Measurements from ENCODE around the gene CDK17. TPM values are rescaled to one million over a fixed set of nuclear protein-coding genes. Genes with fewer than 3 reads are reported as not detected.
"Not testable (repeated sequence)": the region's sequence is repeated elsewhere in the genome, so short reads cannot be mapped to it uniquely, and the experiment has no call there.

The CDK17 gene
- total and polyA plus RNA-seq, 2 donors (not counting 1 experiment from before 2014, with no cell fraction given) = 15.6 to 87.8 TPM

DNA sequence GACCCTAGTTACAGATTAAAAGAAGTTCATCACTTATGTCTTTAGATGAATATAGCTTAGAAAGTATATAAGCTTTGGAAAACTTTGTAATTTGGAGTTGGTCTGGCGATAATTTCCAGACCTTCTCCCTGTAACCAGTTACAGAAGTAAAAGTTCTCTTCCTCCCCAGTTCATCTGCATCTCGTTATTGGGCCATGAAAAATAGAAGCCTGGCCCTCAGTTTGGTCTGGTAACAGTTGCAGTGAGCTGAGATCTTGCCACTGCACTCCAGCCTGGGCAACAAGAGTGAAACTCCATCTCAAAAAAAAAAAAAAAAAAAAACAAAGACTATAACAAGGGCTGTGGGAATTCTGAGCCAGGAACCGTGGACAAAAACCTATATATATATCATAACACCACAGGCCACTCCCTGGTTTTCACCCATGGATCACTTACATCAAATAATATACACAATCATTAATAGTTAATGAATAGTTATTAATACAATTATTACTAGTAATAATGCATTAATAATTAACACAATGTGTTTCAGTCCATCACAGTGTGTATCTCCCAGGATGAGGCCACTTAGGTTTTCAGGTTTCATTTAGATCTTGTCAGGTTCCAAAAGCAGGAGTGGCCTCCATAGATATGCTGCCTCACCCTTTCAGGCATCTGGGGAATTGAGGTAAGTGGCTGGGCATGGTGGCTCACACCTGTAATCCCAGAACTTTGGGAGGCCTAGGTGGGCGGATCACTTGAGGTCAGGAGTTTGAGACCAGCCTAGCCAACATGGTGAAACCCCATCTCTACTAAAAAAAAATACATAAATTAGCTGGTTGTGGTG, 32.5 kb upstream of the CDK17 start:
- H3K79me2 ChIP-seq (ENCODE audit: control insufficient read depth, insufficient read depth, low read length); H3K4me1 Mint-ChIP-seq; intact Hi-C loops (cut with micrococcal nuclease); H3K27me3 ChIP-seq (replicated peaks in 1 of 4; ENCODE audit: control extremely low read depth in 1 of 4, control insufficient read depth in 3 of 4, insufficient read depth in 4 of 4, low read length in 3 of 4); H3K27me3 Mint-ChIP-seq; H3K9ac ChIP-seq (ENCODE audit: low read length); H4K20me1 ChIP-seq (ENCODE audit: control insufficient read depth, insufficient read depth, low read length, poor library complexity, severe bottlenecking); H3K27ac ChIP-seq (ENCODE audit: low read length in 2 of 2); ATAC-seq (ENCODE audit: low read depth); POLR2A ChIA-PET; H3K4me2 ChIP-seq (replicated peaks; ENCODE audit: low read depth, low read length, poor library complexity, severe bottlenecking); H3K9me3 ChIP-seq (ENCODE audit: control extremely low read depth in 1 of 3, control insufficient read depth in 2 of 3, insufficient read depth in 1 of 3, low read length in 2 of 3); H3K4me3 ChIP-seq (ENCODE audit: control extremely low read depth in 1 of 5, extremely low read depth in 1 of 5, insufficient read depth in 1 of 5, low read depth in 2 of 5, low read length in 4 of 5); H3K4me3 Mint-ChIP-seq; H2AFZ ChIP-seq (ENCODE audit: insufficient read depth, low read depth, low read length, poor library complexity, severe bottlenecking); H3K27ac Mint-ChIP-seq; H3K9me3 Mint-ChIP-seq (ENCODE audit: insufficient read depth); H3K36me3 ChIP-seq (replicated peaks in 1 of 2; ENCODE audit: control extremely low read depth in 1 of 2, control insufficient read depth in 1 of 2, extremely low read depth in 1 of 2, insufficient read depth in 2 of 2, low read length in 1 of 2); DNase-seq; H3K4me1 ChIP-seq (ENCODE audit: control insufficient read depth in 2 of 2, insufficient read depth in 2 of 2, low read length in 2 of 2): not testable (repeated sequence)
- 83% methylated on average over 1 of the region's 4 CpGs for WGBS (ENCODE audit: insufficient coverage)
- CTCF ChIA-PET = interaction anchor here (1.1 to 1.2 kb wide), 2 partner anchors 14 to 24 kb away, joined by 3 to 4 read pairs; no protein-coding TSS in a partner anchor

- no peak overlapping the region for H3K4me3 Mint-ChIP-seq
- H3K4me1 Mint-ChIP-seq = peaks cover 5% of the 10 kb centered on the region
- no peak overlapping the region for H3K4me2 ChIP-seq (replicated peaks; ENCODE audit: low read depth, low read length, poor library complexity, severe bottlenecking)
- 100% methylated on average over 4 of the region's 6 CpGs for WGBS (ENCODE audit: insufficient coverage)
- H2AFZ ChIP-seq (ENCODE audit: insufficient read depth, low read depth, low read length, poor library complexity, severe bottlenecking) = no peak overlapping the region
- H3K4me3 ChIP-seq (ENCODE audit: control extremely low read depth in 1 of 5, extremely low read depth in 1 of 5, insufficient read depth in 1 of 5, low read depth in 2 of 5, low read length in 4 of 5) = no peak overlapping the region
- H3K27ac Mint-ChIP-seq = no peak overlapping the region
- H3K9me3 ChIP-seq (ENCODE audit: control extremely low read depth in 1 of 3, control insufficient read depth in 2 of 3, insufficient read depth in 1 of 3, low read length in 2 of 3) = no peaks in the 10 kb centered on the region
- DNase-seq (no peak), ATAC-seq (ENCODE audit: low read depth) (no peak)
- ChIA-PET POLR2A (no interaction called here), CTCF (interaction anchor here (0.6 to 1.5 kb wide), 3 partner anchors 9 to 37 kb away, joined by 3 to 4 read pairs (median 3); no protein-coding TSS in a partner anchor)
- H3K79me2 ChIP-seq (ENCODE audit: control insufficient read depth, insufficient read depth, low read length) = no peaks in the 10 kb centered on the region
- H3K27me3 Mint-ChIP-seq = no peaks in the 10 kb centered on the region
- intact Hi-C loops (cut with micrococcal nuclease) = no loop called here
- H3K4me1 ChIP-seq (ENCODE audit: control insufficient read depth in 2 of 2, insufficient read depth in 2 of 2, low read length in 2 of 2) = peaks cover 0 to 4% of the 10 kb centered on the region in 2 donors
- H3K27me3 ChIP-seq (replicated peaks in 1 of 4; ENCODE audit: control extremely low read depth in 1 of 4, control insufficient read depth in 3 of 4, insufficient read depth in 4 of 4, low read length in 3 of 4) = no peaks in the 10 kb centered on the region
- H3K9ac ChIP-seq (ENCODE audit: low read length) = no peak overlapping the region
- no peaks in the 10 kb centered on the region for H3K9me3 Mint-ChIP-seq (ENCODE audit: insufficient read depth)
- TF ChIP-seq CTCF (IDR thresholded peaks at IDR 0.05) = no peak
- no peak for TF ChIP-seq EZH2 (IDR thresholded peaks at IDR 0.05; ENCODE audit: borderline replicate concordance, insufficient read depth, low read depth, low read length, poor library complexity, severe bottlenecking)
- no peaks in the 10 kb centered on the region for H4K20me1 ChIP-seq (ENCODE audit: control insufficient read depth, insufficient read depth, low read length, poor library complexity, severe bottlenecking)
- H3K27ac ChIP-seq (ENCODE audit: low read length in 2 of 2) = no peak overlapping the region
- H3K36me3 ChIP-seq (replicated peaks in 1 of 2; ENCODE audit: control extremely low read depth in 1 of 2, control insufficient read depth in 1 of 2, extremely low read depth in 1 of 2, insufficient read depth in 2 of 2, low read length in 1 of 2) = no peaks in the 10 kb centered on the region
Observed at GRCh38 chr12:96431067-96431466, 30.8 kb upstream of the CDK17 start.

All from B cell (primary cell).